ENCODE measurements around the gene B9D1. TPM values are rescaled to one million over a fixed set of nuclear protein-coding genes. Genes with fewer than 3 reads are reported as not detected.
A peak's percentile ranks its signal among the peaks of the same experiment; 100 is the strongest.

The B9D1 gene
- total RNA-seq, 1 donor: 21.0 TPM

GRCh38 chr17:19381741-19382444 lies 19.4 kb upstream of the B9D1 start:
- Histone ChIP-seq H3K36me3 (ENCODE audit: insufficient read depth, low read length) (peaks cover 66% of the 10 kb centered on the region), H3K4me1 (ENCODE audit: insufficient read depth, low read length) (peaks cover 28% of the 10 kb centered on the region), H3K27ac (ENCODE audit: low read depth, low read length) (no peak overlapping the region), H3K4me2 (ENCODE audit: insufficient read depth, low read length) (no peak overlapping the region), H4K20me1 (ENCODE audit: insufficient read depth, low read length) (peaks cover 19% of the 10 kb centered on the region), H3K9me3 (ENCODE audit: low read depth, low read length) (no peaks in the 10 kb centered on the region), H2AFZ (ENCODE audit: low read length) (no peak overlapping the region), H3K4me3 (ENCODE audit: insufficient read depth, low read length) (no peak overlapping the region), H3K27me3 (ENCODE audit: insufficient read depth, low read length) (no peaks in the 10 kb centered on the region), H3K79me2 (ENCODE audit: insufficient read depth, low read length) (peaks cover 36% of the 10 kb centered on the region)
- DNase-seq (ENCODE audit: insufficient read length, low spot score, missing footprints): peak; percentile 25
- no peak for TF ChIP-seq CTCF (IDR thresholded peaks at IDR 0.05; ENCODE audit: extremely low read depth, low read depth, low read length)

- Histone ChIP-seq H2AFZ (ENCODE audit: low read length) (no peak overlapping the region), H3K27me3 (ENCODE audit: insufficient read depth, low read length) (no peaks in the 10 kb centered on the region), H4K20me1 (ENCODE audit: insufficient read depth, low read length) (peaks cover 19% of the 10 kb centered on the region), H3K4me3 (ENCODE audit: insufficient read depth, low read length) (no peak overlapping the region), H3K27ac (ENCODE audit: low read depth, low read length) (no peak overlapping the region), H3K4me2 (ENCODE audit: insufficient read depth, low read length) (no peak overlapping the region), H3K36me3 (ENCODE audit: insufficient read depth, low read length) (peaks cover 66% of the 10 kb centered on the region), H3K79me2 (ENCODE audit: insufficient read depth, low read length) (peaks cover 38% of the 10 kb centered on the region), H3K4me1 (ENCODE audit: insufficient read depth, low read length) (peaks cover 25% of the 10 kb centered on the region), H3K9me3 (ENCODE audit: low read depth, low read length) (no peaks in the 10 kb centered on the region)
- no peak for TF ChIP-seq CTCF (IDR thresholded peaks at IDR 0.05; ENCODE audit: extremely low read depth, low read depth, low read length)
- no peak for DNase-seq (ENCODE audit: insufficient read length, low spot score, missing footprints)
Measured at GRCh38 chr17:19381361-19381740, 18.8 kb upstream of the B9D1 start.

GRCh38 chr17:19380481-19381301 lies 18.2 kb upstream of the B9D1 start:
- Histone ChIP-seq H3K9me3 (ENCODE audit: low read depth, low read length) (no peaks in the 10 kb centered on the region), H2AFZ (ENCODE audit: low read length) (no peak overlapping the region), H3K36me3 (ENCODE audit: insufficient read depth, low read length) (peaks cover 63% of the 10 kb centered on the region), H3K4me3 (ENCODE audit: insufficient read depth, low read length) (no peak overlapping the region), H3K79me2 (ENCODE audit: insufficient read depth, low read length) (peaks cover 43% of the 10 kb centered on the region), H4K20me1 (ENCODE audit: insufficient read depth, low read length) (peaks cover 19% of the 10 kb centered on the region), H3K4me2 (ENCODE audit: insufficient read depth, low read length) (no peak overlapping the region), H3K4me1 (ENCODE audit: insufficient read depth, low read length) (peaks cover 21% of the 10 kb centered on the region), H3K27me3 (ENCODE audit: insufficient read depth, low read length) (no peaks in the 10 kb centered on the region), H3K27ac (ENCODE audit: low read depth, low read length) (no peak overlapping the region)
- DNase-seq (ENCODE audit: insufficient read length, low spot score, missing footprints): peak; percentile 53
- no peak for TF ChIP-seq CTCF (IDR thresholded peaks at IDR 0.05; ENCODE audit: extremely low read depth, low read depth, low read length)
